WTC11 (cell line): ENCODE data around the gene AFG3L2. TPM values are rescaled to one million over a fixed set of nuclear protein-coding genes. Genes with fewer than 3 reads are reported as not detected.
A peak's percentile ranks its signal among the peaks of the same experiment; 100 is the strongest.

Experiments used
- ATAC-seq: fragments of 200-7000 bp; cut with Tn5 transposase; 2 replicates; pipeline ENCODE4 v1.10.0; 2021; ENCODE audit warnings: mild to moderate bottlenecking, moderate library complexity
- CTCF ChIA-PET: fragments of 300-600 bp; sonication (Branson Sonifier 250); formaldehyde crosslinking; loops from one replicate; lab custom pipeline; 2021; ENCODE audit warnings: antibody characterized with exemption; lab: Charles Lee
- POLR2A ChIA-PET: fragments of 350-600 bp; sonication (Branson Sonifier 250); formaldehyde crosslinking; loops from one replicate; lab custom pipeline; 2021; ENCODE audit warnings: antibody characterized with exemption; lab: Charles Lee
- DNase-seq: peaks from one replicate; pipeline ENCODE4 v3.0.0; 2021; ENCODE audit warnings: low spot score
- H3K27ac Mint-ChIP-seq: 2 replicates; pipeline ENCODE4 v1.8.0; 2021; ENCODE audit warnings: mixed read lengths
- H3K27me3 Mint-ChIP-seq: 2 replicates; pipeline ENCODE4 v1.8.0; 2021; ENCODE audit warnings: low read depth, mild to moderate bottlenecking, moderate library complexity, mixed read lengths
- H3K36me3 Mint-ChIP-seq: 2 replicates; pipeline ENCODE4 v1.8.0; 2021; ENCODE audit warnings: mixed read lengths
- H3K4me1 Mint-ChIP-seq: 2 replicates; pipeline ENCODE4 v1.8.0; 2022; ENCODE audit warnings: mixed read lengths
- H3K4me3 Mint-ChIP-seq: 2 replicates; pipeline ENCODE4 v1.8.0; 2021; ENCODE audit warnings: mild to moderate bottlenecking, moderate library complexity, mixed read lengths
- H3K9me3 Mint-ChIP-seq: 2 replicates; pipeline ENCODE4 v1.8.0; 2021; ENCODE audit warnings: mixed read lengths
- ESRRA ChIP-seq: sonication (generic); formaldehyde crosslinking; IDR thresholded peaks from 2 replicates; pipeline ENCODE4 v1.8.1; 2022; ENCODE audit warnings: mild to moderate bottlenecking, missing genetic modification reagents, borderline replicate concordance
- FOXP1 ChIP-seq: sonication (generic); formaldehyde crosslinking; IDR thresholded peaks from 2 replicates; pipeline ENCODE4 v1.8.0; 2022; ENCODE audit warnings: missing genetic modification reagents, mild to moderate bottlenecking, moderate library complexity, borderline replicate concordance
- GTF2I ChIP-seq: fragments of 250-450 bp; sonication (Bioruptor Pico); conservative IDR thresholded peaks from 2 replicates; pipeline ENCODE4 v1.4.0; 2021; ENCODE audit warnings: mild to moderate bottlenecking
- NFE2L1 ChIP-seq: sonication (generic); formaldehyde crosslinking; IDR thresholded peaks from 2 replicates; pipeline ENCODE4 v1.8.1; 2023; ENCODE audit warnings: missing genetic modification reagents
- NR1H2 ChIP-seq: sonication (generic); formaldehyde crosslinking; IDR thresholded peaks from 2 replicates; pipeline ENCODE4 v1.9.0; 2021; ENCODE audit warnings: mild to moderate bottlenecking, moderate library complexity, missing genetic modification reagents
- NR2C2 ChIP-seq: sonication (generic); formaldehyde crosslinking; IDR thresholded peaks from 2 replicates; pipeline ENCODE4 v1.8.0; 2022; ENCODE audit warnings: mild to moderate bottlenecking, missing genetic modification reagents
- OVOL2 ChIP-seq: fragments of 250-450 bp; sonication (Bioruptor Pico); IDR thresholded peaks from 2 replicates; pipeline ENCODE4 v1.9.0; 2021; ENCODE audit warnings: mild to moderate bottlenecking, borderline replicate concordance
- PRRX2 ChIP-seq: fragments of 250-450 bp; sonication (Bioruptor Pico); IDR thresholded peaks from 2 replicates; pipeline ENCODE4 v1.8.0; 2021; ENCODE audit warnings: mild to moderate bottlenecking
- RELA ChIP-seq: sonication (generic); formaldehyde crosslinking; IDR thresholded peaks from 2 replicates; pipeline ENCODE4 v1.8.1; 2022; ENCODE audit warnings: missing genetic modification reagents, mild to moderate bottlenecking, borderline replicate concordance
- TEAD4 ChIP-seq: sonication (generic); formaldehyde crosslinking; IDR thresholded peaks from 2 replicates; pipeline ENCODE4 v1.8.0; 2022; ENCODE audit warnings: mild to moderate bottlenecking, missing genetic modification reagents
- TP53 ChIP-seq: sonication (generic); formaldehyde crosslinking; IDR thresholded peaks from 2 replicates; pipeline ENCODE4 v1.8.1; 2023; ENCODE audit warnings: mild to moderate bottlenecking, missing genetic modification reagents
- ZNF317 ChIP-seq: sonication (generic); formaldehyde crosslinking; IDR thresholded peaks from 2 replicates; pipeline ENCODE4 v1.8.1; 2023; ENCODE audit warnings: low read depth, mild to moderate bottlenecking, moderate library complexity, missing genetic modification reagents, borderline replicate concordance
- ZNF396 ChIP-seq: fragments of 250-450 bp; sonication (Bioruptor Pico); IDR thresholded peaks from 2 replicates; pipeline ENCODE4 v1.8.0; 2021; ENCODE audit warnings: mild to moderate bottlenecking, moderate library complexity, borderline replicate concordance
- total RNA-seq: library from RNA; stranded (reverse); gene quantifications from 3 replicates; pipeline ENCODE4 v1.2.3, GENCODE V29; 2021
- TF ChIP-seq, protein P1 (sequence below): fragments of 250-450 bp; sonication (Bioruptor Pico); IDR thresholded peaks from 2 replicates; pipeline ENCODE4 v2.1.2; 2022; ENCODE audit warnings: mild to moderate bottlenecking, moderate library complexity
- TF ChIP-seq, protein P2 (sequence below): sonication (generic); formaldehyde crosslinking; IDR thresholded peaks from 2 replicates; pipeline ENCODE4 v1.8.0; 2022; ENCODE audit warnings: mild to moderate bottlenecking, missing genetic modification reagents
- TF ChIP-seq, protein P3 (sequence below): sonication (generic); formaldehyde crosslinking; IDR thresholded peaks from 2 replicates; pipeline ENCODE4 v1.8.1; 2023; ENCODE audit warnings: mild to moderate bottlenecking, missing genetic modification reagents
- TF ChIP-seq, protein P4 (sequence below): sonication (generic); formaldehyde crosslinking; IDR thresholded peaks from 2 replicates; pipeline ENCODE4 v1.8.1; 2023; ENCODE audit warnings: mild to moderate bottlenecking, missing genetic modification reagents, borderline replicate concordance

AFG3L2 gene
- total RNA-seq, 1 experiment from 2014 or later = 109 TPM

DNA sequence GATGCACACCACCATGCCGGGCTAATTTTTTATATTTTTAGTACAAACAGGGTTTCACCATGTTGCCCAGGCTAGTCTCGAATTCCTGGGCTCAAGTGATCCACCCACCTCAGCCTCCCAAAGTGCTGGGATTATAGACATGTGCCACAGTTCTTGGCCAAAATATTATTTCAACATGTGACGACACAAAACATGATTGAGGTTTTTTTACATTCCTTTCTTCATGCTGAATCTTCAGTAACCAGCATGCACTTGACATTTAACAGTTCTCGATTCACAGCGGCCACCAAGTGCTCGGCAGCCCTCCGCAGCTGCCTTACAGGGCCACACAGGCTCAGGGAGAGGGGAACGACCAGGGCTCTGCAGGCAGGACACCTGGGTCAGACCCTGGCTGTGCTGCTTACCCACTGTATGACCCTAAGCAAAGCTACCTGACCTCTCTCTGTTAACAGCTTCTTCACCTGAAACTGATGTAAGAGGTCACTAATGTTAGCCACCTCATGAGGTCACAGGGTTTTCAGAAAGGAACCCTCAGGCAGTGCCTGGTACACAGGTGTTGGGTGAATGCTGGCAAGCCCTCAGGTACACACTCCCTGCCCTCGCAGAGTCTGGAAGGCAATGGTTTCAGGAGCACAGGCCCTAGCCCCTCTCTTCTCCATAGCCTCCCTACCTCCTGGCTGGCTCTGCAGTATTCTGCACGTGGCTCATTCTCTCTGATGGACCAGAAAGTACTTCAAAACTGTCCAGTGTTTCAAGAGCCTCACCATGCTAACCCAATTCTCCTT lies 43.3 kb downstream of the AFG3L2 start:
- Mint-ChIP-seq H3K36me3 (peaks cover 32% of the 10 kb centered on the region), H3K9me3 (peaks cover 7% of the 10 kb centered on the region), H3K4me1 (peaks cover 55% of the 10 kb centered on the region), H3K4me3 (peak overlapping the region; percentile 41; the same call in 1 of the 2 replicates), H3K27ac (peak overlapping the region; percentile 86), H3K27me3 (no peaks in the 10 kb centered on the region)
- TF ChIP-seq, protein P1, sequence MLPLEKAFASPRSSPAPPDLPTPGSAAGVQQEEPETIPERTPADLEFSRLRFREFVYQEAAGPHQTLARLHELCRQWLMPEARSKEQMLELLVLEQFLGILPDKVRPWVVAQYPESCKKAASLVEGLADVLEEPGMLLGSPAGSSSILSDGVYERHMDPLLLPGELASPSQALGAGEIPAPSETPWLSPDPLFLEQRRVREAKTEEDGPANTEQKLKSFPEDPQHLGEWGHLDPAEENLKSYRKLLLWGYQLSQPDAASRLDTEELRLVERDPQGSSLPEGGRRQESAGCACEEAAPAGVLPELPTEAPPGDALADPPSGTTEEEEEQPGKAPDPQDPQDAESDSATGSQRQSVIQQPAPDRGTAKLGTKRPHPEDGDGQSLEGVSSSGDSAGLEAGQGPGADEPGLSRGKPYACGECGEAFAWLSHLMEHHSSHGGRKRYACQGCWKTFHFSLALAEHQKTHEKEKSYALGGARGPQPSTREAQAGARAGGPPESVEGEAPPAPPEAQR (CRISPR knock-in tag) = no peak
- TF ChIP-seq ZNF317 (CRISPR knock-in tag) (no peak), GTF2I (CRISPR knock-in tag) (no peak), ESRRA (CRISPR knock-in tag) (no peak), NFE2L1 (CRISPR knock-in tag) (no peak), RELA (no peak), NR1H2 (CRISPR knock-in tag) (no peak), PRRX2 (CRISPR knock-in tag) (no peak), NR2C2 (no peak), TEAD4 (no peak), TP53 (CRISPR knock-in tag) (no peak), FOXP1 (no peak)
- TF ChIP-seq, protein P2, sequence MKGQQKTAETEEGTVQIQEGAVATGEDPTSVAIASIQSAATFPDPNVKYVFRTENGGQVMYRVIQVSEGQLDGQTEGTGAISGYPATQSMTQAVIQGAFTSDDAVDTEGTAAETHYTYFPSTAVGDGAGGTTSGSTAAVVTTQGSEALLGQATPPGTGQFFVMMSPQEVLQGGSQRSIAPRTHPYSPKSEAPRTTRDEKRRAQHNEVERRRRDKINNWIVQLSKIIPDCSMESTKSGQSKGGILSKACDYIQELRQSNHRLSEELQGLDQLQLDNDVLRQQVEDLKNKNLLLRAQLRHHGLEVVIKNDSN (CRISPR knock-in tag) = no peak
- TF ChIP-seq, protein P3, sequence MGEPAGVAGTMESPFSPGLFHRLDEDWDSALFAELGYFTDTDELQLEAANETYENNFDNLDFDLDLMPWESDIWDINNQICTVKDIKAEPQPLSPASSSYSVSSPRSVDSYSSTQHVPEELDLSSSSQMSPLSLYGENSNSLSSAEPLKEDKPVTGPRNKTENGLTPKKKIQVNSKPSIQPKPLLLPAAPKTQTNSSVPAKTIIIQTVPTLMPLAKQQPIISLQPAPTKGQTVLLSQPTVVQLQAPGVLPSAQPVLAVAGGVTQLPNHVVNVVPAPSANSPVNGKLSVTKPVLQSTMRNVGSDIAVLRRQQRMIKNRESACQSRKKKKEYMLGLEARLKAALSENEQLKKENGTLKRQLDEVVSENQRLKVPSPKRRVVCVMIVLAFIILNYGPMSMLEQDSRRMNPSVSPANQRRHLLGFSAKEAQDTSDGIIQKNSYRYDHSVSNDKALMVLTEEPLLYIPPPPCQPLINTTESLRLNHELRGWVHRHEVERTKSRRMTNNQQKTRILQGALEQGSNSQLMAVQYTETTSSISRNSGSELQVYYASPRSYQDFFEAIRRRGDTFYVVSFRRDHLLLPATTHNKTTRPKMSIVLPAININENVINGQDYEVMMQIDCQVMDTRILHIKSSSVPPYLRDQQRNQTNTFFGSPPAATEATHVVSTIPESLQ (CRISPR knock-in tag) = no peak
- POLR2A ChIA-PET = interaction anchor here (1.0 kb wide), 1 partner anchor 44 kb away, joined by 3 read pairs; the partner anchor contains the start of gene AFG3L2
- CTCF ChIA-PET = interaction anchor here (0.7 to 3.9 kb wide), 7 partner anchors 26 to 62 kb away, joined by 3 to 19 read pairs (median 4); partner anchors contain the start of gene AFG3L2
- no peak for DNase-seq
- peak; percentile 3; the same call in 1 of the 2 replicates for ATAC-seq

DNA sequence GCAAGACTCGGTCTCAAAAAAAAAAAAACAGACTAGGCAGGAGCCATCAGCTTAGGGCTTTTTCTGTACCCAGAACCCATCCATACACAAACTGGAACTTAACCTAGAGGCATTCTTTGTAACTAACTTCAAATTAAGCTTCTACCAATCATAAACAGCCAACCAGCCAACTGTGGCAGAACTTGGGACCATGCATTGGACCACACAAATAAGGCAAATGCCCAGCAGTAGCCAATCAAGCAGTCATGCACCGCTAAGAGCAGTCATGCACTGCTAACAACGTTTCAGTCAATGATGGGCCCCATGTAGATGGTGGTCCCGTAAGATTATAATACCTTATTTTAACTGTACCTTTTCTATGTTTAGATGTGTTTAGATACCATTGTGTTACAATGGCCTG lies 46.3 kb downstream of the AFG3L2 start:
- Mint-ChIP-seq H3K9me3 (no peaks in the 10 kb centered on the region), H3K27me3 (no peaks in the 10 kb centered on the region), H3K27ac (no peak overlapping the region), H3K4me1 (peaks cover 41% of the 10 kb centered on the region), H3K36me3 (peaks cover 38% of the 10 kb centered on the region), H3K4me3 (no peak overlapping the region)
- ATAC-seq = no peak
- CTCF ChIA-PET = no interaction called here
- TF ChIP-seq OVOL2 (CRISPR knock-in tag) = no peak
- TF ChIP-seq, protein P4, sequence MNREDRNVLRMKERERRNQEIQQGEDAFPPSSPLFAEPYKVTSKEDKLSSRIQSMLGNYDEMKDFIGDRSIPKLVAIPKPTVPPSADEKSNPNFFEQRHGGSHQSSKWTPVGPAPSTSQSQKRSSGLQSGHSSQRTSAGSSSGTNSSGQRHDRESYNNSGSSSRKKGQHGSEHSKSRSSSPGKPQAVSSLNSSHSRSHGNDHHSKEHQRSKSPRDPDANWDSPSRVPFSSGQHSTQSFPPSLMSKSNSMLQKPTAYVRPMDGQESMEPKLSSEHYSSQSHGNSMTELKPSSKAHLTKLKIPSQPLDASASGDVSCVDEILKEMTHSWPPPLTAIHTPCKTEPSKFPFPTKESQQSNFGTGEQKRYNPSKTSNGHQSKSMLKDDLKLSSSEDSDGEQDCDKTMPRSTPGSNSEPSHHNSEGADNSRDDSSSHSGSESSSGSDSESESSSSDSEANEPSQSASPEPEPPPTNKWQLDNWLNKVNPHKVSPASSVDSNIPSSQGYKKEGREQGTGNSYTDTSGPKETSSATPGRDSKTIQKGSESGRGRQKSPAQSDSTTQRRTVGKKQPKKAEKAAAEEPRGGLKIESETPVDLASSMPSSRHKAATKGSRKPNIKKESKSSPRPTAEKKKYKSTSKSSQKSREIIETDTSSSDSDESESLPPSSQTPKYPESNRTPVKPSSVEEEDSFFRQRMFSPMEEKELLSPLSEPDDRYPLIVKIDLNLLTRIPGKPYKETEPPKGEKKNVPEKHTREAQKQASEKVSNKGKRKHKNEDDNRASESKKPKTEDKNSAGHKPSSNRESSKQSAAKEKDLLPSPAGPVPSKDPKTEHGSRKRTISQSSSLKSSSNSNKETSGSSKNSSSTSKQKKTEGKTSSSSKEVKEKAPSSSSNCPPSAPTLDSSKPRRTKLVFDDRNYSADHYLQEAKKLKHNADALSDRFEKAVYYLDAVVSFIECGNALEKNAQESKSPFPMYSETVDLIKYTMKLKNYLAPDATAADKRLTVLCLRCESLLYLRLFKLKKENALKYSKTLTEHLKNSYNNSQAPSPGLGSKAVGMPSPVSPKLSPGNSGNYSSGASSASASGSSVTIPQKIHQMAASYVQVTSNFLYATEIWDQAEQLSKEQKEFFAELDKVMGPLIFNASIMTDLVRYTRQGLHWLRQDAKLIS (CRISPR knock-in tag) = no peak
- no peak for TF ChIP-seq ZNF396
- DNase-seq = no peak
- POLR2A ChIA-PET = no interaction called here
